ENCODE measurements around the gene GTF3C2.

- no peak for TF ChIP-seq CTCF (IDR thresholded peaks at IDR 0.05; ENCODE audit: insufficient read depth, low read length)
- TF ChIP-seq POLR2AphosphoS5 (IDR thresholded peaks at IDR 0.05; ENCODE audit: low read depth): no peak
- TF ChIP-seq, protein P1, sequence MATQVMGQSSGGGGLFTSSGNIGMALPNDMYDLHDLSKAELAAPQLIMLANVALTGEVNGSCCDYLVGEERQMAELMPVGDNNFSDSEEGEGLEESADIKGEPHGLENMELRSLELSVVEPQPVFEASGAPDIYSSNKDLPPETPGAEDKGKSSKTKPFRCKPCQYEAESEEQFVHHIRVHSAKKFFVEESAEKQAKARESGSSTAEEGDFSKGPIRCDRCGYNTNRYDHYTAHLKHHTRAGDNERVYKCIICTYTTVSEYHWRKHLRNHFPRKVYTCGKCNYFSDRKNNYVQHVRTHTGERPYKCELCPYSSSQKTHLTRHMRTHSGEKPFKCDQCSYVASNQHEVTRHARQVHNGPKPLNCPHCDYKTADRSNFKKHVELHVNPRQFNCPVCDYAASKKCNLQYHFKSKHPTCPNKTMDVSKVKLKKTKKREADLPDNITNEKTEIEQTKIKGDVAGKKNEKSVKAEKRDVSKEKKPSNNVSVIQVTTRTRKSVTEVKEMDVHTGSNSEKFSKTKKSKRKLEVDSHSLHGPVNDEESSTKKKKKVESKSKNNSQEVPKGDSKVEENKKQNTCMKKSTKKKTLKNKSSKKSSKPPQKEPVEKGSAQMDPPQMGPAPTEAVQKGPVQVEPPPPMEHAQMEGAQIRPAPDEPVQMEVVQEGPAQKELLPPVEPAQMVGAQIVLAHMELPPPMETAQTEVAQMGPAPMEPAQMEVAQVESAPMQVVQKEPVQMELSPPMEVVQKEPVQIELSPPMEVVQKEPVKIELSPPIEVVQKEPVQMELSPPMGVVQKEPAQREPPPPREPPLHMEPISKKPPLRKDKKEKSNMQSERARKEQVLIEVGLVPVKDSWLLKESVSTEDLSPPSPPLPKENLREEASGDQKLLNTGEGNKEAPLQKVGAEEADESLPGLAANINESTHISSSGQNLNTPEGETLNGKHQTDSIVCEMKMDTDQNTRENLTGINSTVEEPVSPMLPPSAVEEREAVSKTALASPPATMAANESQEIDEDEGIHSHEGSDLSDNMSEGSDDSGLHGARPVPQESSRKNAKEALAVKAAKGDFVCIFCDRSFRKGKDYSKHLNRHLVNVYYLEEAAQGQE (IDR thresholded peaks at IDR 0.05; ENCODE audit: insufficient replicate concordance, low read depth): no peak
Observed at GRCh38 chr2:27381577-27382181, 25.1 kb upstream of the GTF3C2 start.
